GM12892 (cell line): Measurements from ENCODE around the gene TTPAL.

Experiments used
- DNase-seq: peaks from one replicate; pipeline ENCODE4 v3.0.0; 2011; ENCODE audit not compliant: insufficient read length
- FAIRE-seq: peaks from 2 replicates; lab custom pipeline; 2011; peaks lifted over from hg19 to GRCh38; lab: Jason Lieb, UNC
- POLR2A ChIP-seq: IDR thresholded peaks from 2 replicates; pipeline ENCODE4 v1.6.1; 2011; ENCODE audit warnings: low read depth, low read length, control low read depth
- POLR2AphosphoS5 ChIP-seq: IDR thresholded peaks from 2 replicates; pipeline ENCODE4 v1.6.1; 2011; ENCODE audit warnings: low read depth, low read length, control low read depth
- TAF1 ChIP-seq: IDR thresholded peaks from 2 replicates; pipeline ENCODE4 v1.6.1; 2011; ENCODE audit warnings: low read depth, mild to moderate bottlenecking, control low read depth, low read length, borderline replicate concordance

Gene TTPAL

GRCh38 chr20:44432618-44433577, 42.8 kb upstream of the TTPAL start:
- FAIRE-seq, result no peak
- TF ChIP-seq POLR2A, result no peak
- no peak for TF ChIP-seq POLR2AphosphoS5
- no peak for TF ChIP-seq TAF1
- no peak for DNase-seq

GRCh38 chr20:44433751-44434538, 41.7 kb upstream of the TTPAL start:
- TF ChIP-seq POLR2A, result no peak
- TF ChIP-seq POLR2AphosphoS5, result no peak
- no peak for TF ChIP-seq TAF1
- no peak for FAIRE-seq
- no peak for DNase-seq

GRCh38 chr20:44435630-44436335, 39.9 kb upstream of the TTPAL start:
- DNase-seq (no peak), FAIRE-seq (no peak)
- TF ChIP-seq POLR2A, result no peak
- TF ChIP-seq TAF1, result no peak
- TF ChIP-seq POLR2AphosphoS5, result no peak

- TF ChIP-seq TAF1 (no peak), POLR2A (no peak), POLR2AphosphoS5 (no peak)
- FAIRE-seq, result no peak
Measured at GRCh38 chr20:44436393-44436792, 39.3 kb upstream of the TTPAL start.

GRCh38 chr20:44437497-44437896, 38.2 kb upstream of the TTPAL start:
- FAIRE-seq (no peak), DNase-seq (no peak)
- TF ChIP-seq POLR2A (no peak), TAF1 (no peak), POLR2AphosphoS5 (no peak)

More at GRCh38 chr20:44436393-44436792, 39.3 kb upstream of the TTPAL start:
- DNase-seq, result no peak

GRCh38 chr20:44438782-44439181, 36.9 kb upstream of the TTPAL start:
- DNase-seq (no peak), FAIRE-seq (no peak)
- TF ChIP-seq TAF1 (no peak), POLR2AphosphoS5 (no peak), POLR2A (no peak)

- DNase-seq (no peak), FAIRE-seq (no peak)
- no peak for TF ChIP-seq POLR2A
- TF ChIP-seq POLR2AphosphoS5, result no peak
- no peak for TF ChIP-seq TAF1
Measured at GRCh38 chr20:44439318-44439717, 36.4 kb upstream of the TTPAL start.

GRCh38 chr20:44442298-44443070, 33.2 kb upstream of the TTPAL start:
- FAIRE-seq (no peak), DNase-seq (no peak)
- TF ChIP-seq POLR2A (no peak), TAF1 (no peak), POLR2AphosphoS5 (no peak)

- no peak for TF ChIP-seq POLR2AphosphoS5
- no peak for TF ChIP-seq POLR2A
- no peak for TF ChIP-seq TAF1
- no peak for DNase-seq
- no peak for FAIRE-seq
Measured at GRCh38 chr20:44445742-44446710, 29.6 kb upstream of the TTPAL start.
